OCI-LY3 (cell line): Measurements from ENCODE around the gene R3HDM1.
"Not testable (repeated sequence)": the region's sequence is repeated elsewhere in the genome, so short reads cannot be mapped to it uniquely, and the experiment has no call there.

Source experiments
- H2AFZ ChIP-seq: fragments of 200-600, 300-600 bp; shearing (Covaris generic); 2 replicates; pipeline ENCODE4 v1.6.0; 2014; ENCODE audit warnings: antibody characterized with exemption, low read depth, low read length
- H3K27ac ChIP-seq: fragments of 200-600, 300-600 bp; sonication (generic); 2 replicates; pipeline ENCODE4 v1.5.1; 2014; ENCODE audit warnings: mild to moderate bottlenecking, low read length, moderate library complexity, mixed read lengths
- H3K27me3 ChIP-seq: fragments of 200-600, 300-600 bp; sonication (generic); 2 replicates; pipeline ENCODE4 v1.6.1; 2014; ENCODE audit warnings: low read depth, low read length, mixed read lengths
- H3K36me3 ChIP-seq: fragments of 200-600, 300-600 bp; sonication (generic); replicated peaks from 2 replicates; pipeline ENCODE3; 2014; ENCODE audit warnings: low read depth, low read length, mixed read lengths
- H3K4me1 ChIP-seq: fragments of 300-600, 200-600 bp; sonication (generic); 2 replicates; pipeline ENCODE4 v1.6.1; 2014; ENCODE audit warnings: low read length, mixed read lengths
- H3K4me2 ChIP-seq: fragments of 200-600, 300-600 bp; sonication (generic); 2 replicates; pipeline ENCODE4 v1.6.1; 2014; ENCODE audit warnings: low read length, mixed read lengths
- H3K4me3 ChIP-seq: fragments of 300-600, 200-600 bp; sonication (generic); 2 replicates; pipeline ENCODE4 v1.5.1; 2014; ENCODE audit warnings: antibody characterized with exemption, mild to moderate bottlenecking, low read length, moderate library complexity
- H3K79me2 ChIP-seq: fragments of 300-600, 200-600 bp; shearing (Covaris generic); 2 replicates; pipeline ENCODE4 v1.6.1; 2014; ENCODE audit warnings: mild to moderate bottlenecking, low read length, mixed read lengths
- H3K9ac ChIP-seq: fragments of 300-600, 200-600 bp; shearing (Covaris generic); 2 replicates; pipeline ENCODE4 v1.6.0; 2014; ENCODE audit warnings: mild to moderate bottlenecking, low read length, moderate library complexity
- H3K9me3 ChIP-seq: fragments of 200-600, 300-600 bp; shearing (Covaris generic); 2 replicates; pipeline ENCODE4 v1.6.1; 2014; ENCODE audit warnings: low read length, mixed read lengths; ENCODE audit not compliant: insufficient read depth
- H4K20me1 ChIP-seq: fragments of 200-600, 300-600 bp; sonication (generic); 2 replicates; pipeline ENCODE4 v1.6.1; 2016; ENCODE audit warnings: low read length, mixed read lengths; ENCODE audit not compliant: insufficient read depth
- CTCF ChIP-seq: fragments of 200-600, 300-600 bp; sonication (generic); IDR thresholded peaks from 2 replicates; pipeline ENCODE4 v1.5.1; 2014; ENCODE audit warnings: antibody characterized with exemption, low read length, low read depth
- EZH2phosphoT487 ChIP-seq: fragments of 200-600 bp; shearing (Covaris generic); IDR thresholded peaks from 2 replicates; pipeline ENCODE4 v1.6.1; 2018; ENCODE audit warnings: antibody characterized with exemption, mixed run types, low read depth

Gene R3HDM1

GRCh38 chr2:135650721-135651120, 119.4 kb downstream of the R3HDM1 start:
- no peaks in the 10 kb centered on the region for H3K4me1 ChIP-seq
- no peak overlapping the region for H3K9ac ChIP-seq
- no peaks in the 10 kb centered on the region for H3K27me3 ChIP-seq
- TF ChIP-seq EZH2phosphoT487 (no peak), CTCF (no peak)
- H3K27ac ChIP-seq, result no peak overlapping the region
- no peaks in the 10 kb centered on the region for H4K20me1 ChIP-seq
- H3K4me3 ChIP-seq, result no peak overlapping the region
- H3K9me3 ChIP-seq, result no peaks in the 10 kb centered on the region
- no peaks in the 10 kb centered on the region for H3K79me2 ChIP-seq
- H3K4me2 ChIP-seq, result no peak overlapping the region
- no peak overlapping the region for H2AFZ ChIP-seq
- H3K36me3 ChIP-seq, result peaks cover 20% of the 10 kb centered on the region

GRCh38 chr2:135651717-135652116, 120.4 kb downstream of the R3HDM1 start:
- Histone ChIP-seq H3K27me3 (no peaks in the 10 kb centered on the region), H3K4me3 (no peak overlapping the region), H4K20me1 (no peaks in the 10 kb centered on the region), H3K9ac (no peak overlapping the region), H3K36me3 (peaks cover 18% of the 10 kb centered on the region), H3K79me2 (no peaks in the 10 kb centered on the region), H3K4me2 (no peak overlapping the region), H3K27ac (no peak overlapping the region), H3K9me3 (no peaks in the 10 kb centered on the region), H2AFZ (no peak overlapping the region), H3K4me1 (no peaks in the 10 kb centered on the region)
- TF ChIP-seq CTCF, result no peak

- not testable (repeated sequence) for H3K27ac ChIP-seq, H3K27me3 ChIP-seq, H3K4me3 ChIP-seq, H3K4me1 ChIP-seq, H2AFZ ChIP-seq, H4K20me1 ChIP-seq, H3K9ac ChIP-seq, H3K4me2 ChIP-seq, H3K9me3 ChIP-seq, H3K79me2 ChIP-seq
- H3K36me3 ChIP-seq, result peaks cover 20% of the 10 kb centered on the region
Measured at GRCh38 chr2:135654239-135654638, 123.0 kb downstream of the R3HDM1 start.

- no peak overlapping the region for H3K4me3 ChIP-seq
- peaks cover 25% of the 10 kb centered on the region for H3K36me3 ChIP-seq
- H3K9ac ChIP-seq, result no peak overlapping the region
- peaks cover 13% of the 10 kb centered on the region for H3K4me1 ChIP-seq
- no peak overlapping the region for H2AFZ ChIP-seq
- no peaks in the 10 kb centered on the region for H3K27me3 ChIP-seq
- no peaks in the 10 kb centered on the region for H3K79me2 ChIP-seq
- no peaks in the 10 kb centered on the region for H3K9me3 ChIP-seq
- no peak overlapping the region for H3K27ac ChIP-seq
- TF ChIP-seq CTCF (no peak), EZH2phosphoT487 (no peak)
- H4K20me1 ChIP-seq, result no peaks in the 10 kb centered on the region
- no peak overlapping the region for H3K4me2 ChIP-seq
Measured at GRCh38 chr2:135657806-135658582, 126.7 kb downstream of the R3HDM1 start.

- TF ChIP-seq EZH2phosphoT487 (no peak), CTCF (no peak)
- Histone ChIP-seq H2AFZ (no peak overlapping the region), H3K4me2 (no peak overlapping the region), H3K9ac (no peak overlapping the region), H4K20me1 (no peaks in the 10 kb centered on the region), H3K4me3 (no peak overlapping the region), H3K27me3 (no peaks in the 10 kb centered on the region), H3K9me3 (no peaks in the 10 kb centered on the region), H3K79me2 (no peaks in the 10 kb centered on the region), H3K4me1 (peaks cover 21% of the 10 kb centered on the region), H3K36me3 (peaks cover 25% of the 10 kb centered on the region), H3K27ac (no peak overlapping the region)
Measured at GRCh38 chr2:135662088-135662487, 130.8 kb downstream of the R3HDM1 start.
